Measurements from ENCODE around the gene MARF1. TPM values are rescaled to one million over a fixed set of nuclear protein-coding genes. Genes with fewer than 3 reads are reported as not detected.

MARF1 gene
- total RNA-seq, 1 donor from 2014 or later, result 79.1 TPM

DNA sequence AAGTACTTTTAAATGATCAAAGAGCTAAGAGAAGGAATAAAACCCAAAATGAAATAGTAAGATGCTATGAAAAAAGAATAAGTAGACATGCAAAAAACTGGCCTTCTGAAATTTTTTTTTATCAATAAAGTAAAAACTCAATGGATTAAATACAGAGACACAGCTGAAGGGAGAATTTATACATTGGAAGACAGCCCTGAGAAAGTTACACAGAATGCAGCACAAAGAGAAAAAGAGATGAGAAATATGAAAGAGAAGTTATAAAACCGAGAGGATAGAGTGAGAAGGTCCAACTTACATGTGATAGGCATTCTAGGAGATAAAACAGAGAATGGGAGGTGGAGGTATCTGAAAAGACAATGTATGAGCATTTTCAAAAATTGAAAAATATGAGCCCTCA is 57.0 kb downstream of the MARF1 start:
- H3K4me3 Mint-ChIP-seq, result no peak overlapping the region
- H3K36me3 Mint-ChIP-seq, result peaks cover 36% of the 10 kb centered on the region
- peaks cover 3% of the 10 kb centered on the region for H3K4me1 Mint-ChIP-seq
- TF ChIP-seq, protein P1, sequence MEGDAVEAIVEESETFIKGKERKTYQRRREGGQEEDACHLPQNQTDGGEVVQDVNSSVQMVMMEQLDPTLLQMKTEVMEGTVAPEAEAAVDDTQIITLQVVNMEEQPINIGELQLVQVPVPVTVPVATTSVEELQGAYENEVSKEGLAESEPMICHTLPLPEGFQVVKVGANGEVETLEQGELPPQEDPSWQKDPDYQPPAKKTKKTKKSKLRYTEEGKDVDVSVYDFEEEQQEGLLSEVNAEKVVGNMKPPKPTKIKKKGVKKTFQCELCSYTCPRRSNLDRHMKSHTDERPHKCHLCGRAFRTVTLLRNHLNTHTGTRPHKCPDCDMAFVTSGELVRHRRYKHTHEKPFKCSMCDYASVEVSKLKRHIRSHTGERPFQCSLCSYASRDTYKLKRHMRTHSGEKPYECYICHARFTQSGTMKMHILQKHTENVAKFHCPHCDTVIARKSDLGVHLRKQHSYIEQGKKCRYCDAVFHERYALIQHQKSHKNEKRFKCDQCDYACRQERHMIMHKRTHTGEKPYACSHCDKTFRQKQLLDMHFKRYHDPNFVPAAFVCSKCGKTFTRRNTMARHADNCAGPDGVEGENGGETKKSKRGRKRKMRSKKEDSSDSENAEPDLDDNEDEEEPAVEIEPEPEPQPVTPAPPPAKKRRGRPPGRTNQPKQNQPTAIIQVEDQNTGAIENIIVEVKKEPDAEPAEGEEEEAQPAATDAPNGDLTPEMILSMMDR (IDR thresholded peaks at IDR 0.05; ENCODE audit: unreplicated experiment), result no peak
- DNase-seq (ENCODE audit: low spot score in 2 of 2, unreplicated experiment in 2 of 2), result no peak
- H3K9me3 Mint-ChIP-seq, result peaks cover 22% of the 10 kb centered on the region
- H3K27me3 Mint-ChIP-seq (ENCODE audit: low read depth), result no peaks in the 10 kb centered on the region
- H3K27ac Mint-ChIP-seq, result no peak overlapping the region

DNA sequence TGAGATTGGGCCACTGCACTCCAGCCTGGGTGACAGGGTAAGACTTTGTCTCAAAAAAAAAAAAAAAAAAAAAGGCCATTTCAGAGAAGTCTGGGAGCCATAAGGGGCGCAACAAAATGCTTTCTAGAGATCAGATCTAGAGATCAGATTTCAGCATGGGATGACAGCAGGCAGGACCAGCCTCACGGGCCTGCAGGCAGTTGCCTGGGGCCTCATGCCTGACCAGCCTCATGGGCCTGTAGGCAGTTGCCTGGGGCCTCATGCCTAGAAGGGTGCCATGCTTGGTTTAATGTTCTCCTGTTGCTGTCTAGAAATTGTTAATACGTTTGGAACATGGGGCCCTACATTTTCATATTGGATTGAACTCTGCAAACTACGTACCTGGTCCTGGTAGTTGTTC is 59.4 kb downstream of the MARF1 start:
- Mint-ChIP-seq H3K4me3 (no peak overlapping the region), H3K27me3 (ENCODE audit: low read depth) (peaks cover 3% of the 10 kb centered on the region), H3K36me3 (peaks cover 26% of the 10 kb centered on the region), H3K27ac (no peak overlapping the region), H3K4me1 (no peaks in the 10 kb centered on the region), H3K9me3 (peaks cover 22% of the 10 kb centered on the region)
- TF ChIP-seq, protein P1 (IDR thresholded peaks at IDR 0.05; ENCODE audit: unreplicated experiment), result no peak
- no peak for DNase-seq (ENCODE audit: low spot score in 2 of 2, unreplicated experiment in 2 of 2)

DNA sequence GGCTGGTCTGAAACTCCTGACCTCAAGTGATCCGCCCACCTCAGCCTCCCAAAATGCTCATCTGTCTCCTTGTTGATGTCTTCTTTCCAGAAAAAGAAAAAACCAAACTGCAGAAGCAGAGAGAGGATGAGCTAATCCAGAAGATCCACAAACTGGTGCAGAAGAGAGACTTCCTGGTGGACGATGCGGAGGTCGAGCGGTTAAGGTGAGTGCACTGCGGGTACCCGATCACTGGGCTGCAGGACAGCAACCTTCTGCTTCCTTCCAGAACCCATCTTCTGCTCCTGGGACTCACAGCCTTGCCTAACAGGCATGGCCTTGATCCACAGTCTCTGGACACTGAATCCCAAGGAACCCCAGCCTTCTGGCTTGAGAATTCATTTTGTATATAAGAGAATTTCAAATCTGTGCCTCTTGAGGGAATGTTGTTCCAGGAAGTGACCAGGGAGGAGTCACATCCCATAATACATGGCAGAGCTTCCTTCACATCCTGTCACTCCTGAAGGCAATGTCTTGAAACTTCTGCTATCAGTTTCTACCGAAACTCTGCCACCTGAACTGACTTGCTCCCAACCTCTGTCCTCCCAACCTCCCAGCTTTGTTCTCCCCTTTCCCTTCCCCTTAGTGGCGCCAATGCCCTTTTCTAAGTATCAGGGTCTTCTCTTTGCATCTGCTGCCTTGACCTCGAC is 61.7 kb downstream of the MARF1 start:
- peaks cover 6% of the 10 kb centered on the region for H3K36me3 Mint-ChIP-seq
- no peak overlapping the region for H3K27ac Mint-ChIP-seq
- H3K4me1 Mint-ChIP-seq, result no peaks in the 10 kb centered on the region
- no peak overlapping the region for H3K4me3 Mint-ChIP-seq
- peaks cover 6% of the 10 kb centered on the region for H3K27me3 Mint-ChIP-seq (ENCODE audit: low read depth)
- H3K9me3 Mint-ChIP-seq, result peaks cover 16% of the 10 kb centered on the region
- TF ChIP-seq, protein P1 (IDR thresholded peaks at IDR 0.05; ENCODE audit: unreplicated experiment), result no peak
- no peak for DNase-seq (ENCODE audit: low spot score in 2 of 2, unreplicated experiment in 2 of 2)

DNA sequence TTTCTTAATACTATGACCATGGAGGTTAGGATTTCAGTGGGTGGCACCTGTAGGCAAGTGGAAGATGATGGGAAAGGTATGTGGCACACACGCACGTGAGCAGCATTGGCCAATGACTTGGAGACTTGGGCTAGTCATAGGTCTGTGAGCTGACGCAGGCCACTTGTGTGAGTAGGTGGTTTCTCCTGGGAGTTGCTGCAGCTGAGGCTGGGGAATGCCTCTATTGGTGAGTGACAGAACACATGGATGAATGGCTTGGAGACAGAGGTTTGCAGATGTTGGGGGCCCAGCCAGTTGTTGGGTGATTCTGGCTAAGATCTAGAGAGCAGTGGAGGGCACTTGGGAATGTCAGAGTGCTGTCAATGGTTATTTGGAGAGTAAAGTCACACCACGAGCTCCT is 64.1 kb downstream of the MARF1 start:
- no peak for DNase-seq (ENCODE audit: low spot score in 2 of 2, unreplicated experiment in 2 of 2)
- Mint-ChIP-seq H3K27me3 (ENCODE audit: low read depth) (peaks cover 6% of the 10 kb centered on the region), H3K4me3 (no peak overlapping the region), H3K4me1 (no peaks in the 10 kb centered on the region), H3K9me3 (peaks cover 6% of the 10 kb centered on the region), H3K27ac (no peak overlapping the region), H3K36me3 (no peaks in the 10 kb centered on the region)
- TF ChIP-seq, protein P1 (IDR thresholded peaks at IDR 0.05; ENCODE audit: unreplicated experiment), result no peak

DNA sequence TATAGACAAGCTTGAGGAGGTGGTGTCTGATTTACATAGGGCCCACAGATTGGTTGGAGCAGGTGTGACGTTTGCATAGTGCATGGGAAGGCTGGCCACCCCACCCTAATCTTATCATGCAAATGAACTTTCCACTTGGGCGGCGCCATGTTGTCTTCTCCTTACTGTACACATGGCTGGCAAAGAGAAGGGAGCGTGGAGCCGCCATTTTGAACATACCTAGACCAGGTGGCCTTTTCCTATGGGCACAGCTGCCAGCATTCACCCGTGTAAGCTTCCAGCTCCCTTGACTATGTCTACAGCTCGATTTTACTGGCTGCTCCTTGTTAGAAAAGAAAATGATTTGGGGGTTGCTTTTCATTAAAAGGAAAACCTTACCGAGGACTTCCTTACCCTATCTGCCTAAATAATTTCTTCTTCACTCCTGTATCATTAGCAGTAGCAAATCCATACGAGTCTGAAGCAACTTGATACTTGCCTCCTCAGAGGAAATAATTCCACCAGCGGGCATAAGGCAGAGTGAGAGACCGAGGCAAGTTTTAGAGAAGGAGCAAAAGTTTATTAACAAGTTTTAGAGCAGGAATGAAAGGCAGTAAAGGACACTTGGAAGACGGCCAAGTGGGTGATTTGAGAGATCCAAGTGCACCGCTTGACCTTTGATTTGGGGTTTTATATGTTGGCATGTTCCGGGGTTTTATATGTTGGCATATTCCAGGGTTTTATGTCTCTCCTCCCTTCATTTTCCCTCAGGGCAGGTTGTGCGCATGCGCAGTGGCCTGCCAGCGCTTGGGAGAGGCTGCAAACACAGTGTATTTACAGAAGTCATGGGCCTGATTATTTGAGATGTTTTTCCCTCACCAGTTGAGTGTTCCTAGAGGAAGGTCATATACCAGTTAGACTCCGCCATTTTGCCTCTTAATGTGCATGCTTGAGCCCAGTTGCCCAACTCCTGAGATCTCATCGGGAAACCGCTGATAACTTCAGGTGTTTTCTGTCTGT is 65.7 kb downstream of the MARF1 start:
- DNase-seq (ENCODE audit: low spot score in 2 of 2, unreplicated experiment in 2 of 2), result no peak
- Mint-ChIP-seq H3K36me3 (no peaks in the 10 kb centered on the region), H3K27ac (no peak overlapping the region), H3K27me3 (ENCODE audit: low read depth) (peaks cover 6% of the 10 kb centered on the region), H3K9me3 (peaks cover 6% of the 10 kb centered on the region), H3K4me1 (no peaks in the 10 kb centered on the region), H3K4me3 (no peak overlapping the region)
- TF ChIP-seq, protein P1 (IDR thresholded peaks at IDR 0.05; ENCODE audit: unreplicated experiment), result no peak
